ENCODE measurements around the gene OTUB2. TPM values are rescaled to one million over a fixed set of nuclear protein-coding genes. Genes with fewer than 3 reads are reported as not detected.
A peak's percentile ranks its signal among the peaks of the same experiment; 100 is the strongest.

The OTUB2 gene
- total RNA-seq, 1 donor from 2014 or later = 1.3 TPM

- FAIRE-seq = no peak
- Histone ChIP-seq H3K4me3 (ENCODE audit: low read depth, low read length) (no peak overlapping the region), H3K36me3 (ENCODE audit: control insufficient read depth, insufficient read depth, low read length) (no peaks in the 10 kb centered on the region), H3K27me3 (ENCODE audit: control insufficient read depth, insufficient read depth, low read length) (peaks cover 2% of the 10 kb centered on the region)
- DNase-seq (ENCODE audit: low read depth) = no peak
- TF ChIP-seq, protein P1, sequence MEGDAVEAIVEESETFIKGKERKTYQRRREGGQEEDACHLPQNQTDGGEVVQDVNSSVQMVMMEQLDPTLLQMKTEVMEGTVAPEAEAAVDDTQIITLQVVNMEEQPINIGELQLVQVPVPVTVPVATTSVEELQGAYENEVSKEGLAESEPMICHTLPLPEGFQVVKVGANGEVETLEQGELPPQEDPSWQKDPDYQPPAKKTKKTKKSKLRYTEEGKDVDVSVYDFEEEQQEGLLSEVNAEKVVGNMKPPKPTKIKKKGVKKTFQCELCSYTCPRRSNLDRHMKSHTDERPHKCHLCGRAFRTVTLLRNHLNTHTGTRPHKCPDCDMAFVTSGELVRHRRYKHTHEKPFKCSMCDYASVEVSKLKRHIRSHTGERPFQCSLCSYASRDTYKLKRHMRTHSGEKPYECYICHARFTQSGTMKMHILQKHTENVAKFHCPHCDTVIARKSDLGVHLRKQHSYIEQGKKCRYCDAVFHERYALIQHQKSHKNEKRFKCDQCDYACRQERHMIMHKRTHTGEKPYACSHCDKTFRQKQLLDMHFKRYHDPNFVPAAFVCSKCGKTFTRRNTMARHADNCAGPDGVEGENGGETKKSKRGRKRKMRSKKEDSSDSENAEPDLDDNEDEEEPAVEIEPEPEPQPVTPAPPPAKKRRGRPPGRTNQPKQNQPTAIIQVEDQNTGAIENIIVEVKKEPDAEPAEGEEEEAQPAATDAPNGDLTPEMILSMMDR (IDR thresholded peaks at IDR 0.05; ENCODE audit: insufficient read depth, low read length, severe bottlenecking) = no peak
These were observed 32.8 kb upstream of the OTUB2 start for GRCh38 chr14:93993382-93993781.

DNA sequence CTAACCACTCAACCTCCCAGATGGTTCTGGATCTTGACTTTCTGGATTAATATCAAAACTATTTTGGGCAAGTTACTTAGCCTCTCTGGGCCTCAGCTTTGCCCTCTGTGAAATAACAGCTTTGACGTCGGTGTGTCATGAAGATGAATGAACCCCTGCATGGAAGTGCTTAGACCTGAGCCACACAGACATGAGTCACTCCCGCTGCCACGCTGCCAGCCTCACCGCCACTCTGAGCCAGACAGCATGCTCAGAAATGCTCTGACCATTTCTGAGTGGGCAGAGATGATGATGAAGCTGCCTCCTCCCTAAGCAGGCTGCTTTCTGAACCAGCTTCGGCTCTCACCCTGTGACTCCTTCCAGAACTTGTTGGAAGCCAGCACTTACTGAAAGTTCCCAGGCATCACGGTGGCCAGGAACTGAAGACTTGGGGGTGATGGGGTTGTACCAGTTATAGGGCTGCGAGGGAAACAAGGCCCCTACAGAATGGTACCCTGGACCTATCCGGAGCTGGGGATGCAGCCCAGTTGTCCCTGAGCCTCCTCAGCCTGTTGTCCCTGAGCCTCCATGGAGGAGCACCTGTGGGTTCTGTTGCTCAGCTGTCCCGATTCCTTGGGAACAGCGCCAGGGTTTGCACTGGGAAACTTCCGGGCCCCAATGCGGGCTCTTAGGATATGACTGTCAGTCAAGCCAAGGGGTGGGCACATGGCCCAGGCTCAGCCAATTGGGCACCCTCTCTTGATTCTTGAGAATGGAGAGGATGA lies 31.0 kb upstream of the OTUB2 start:
- no peak overlapping the region for H3K4me3 ChIP-seq (ENCODE audit: low read depth, low read length)
- no peak for FAIRE-seq

DNA sequence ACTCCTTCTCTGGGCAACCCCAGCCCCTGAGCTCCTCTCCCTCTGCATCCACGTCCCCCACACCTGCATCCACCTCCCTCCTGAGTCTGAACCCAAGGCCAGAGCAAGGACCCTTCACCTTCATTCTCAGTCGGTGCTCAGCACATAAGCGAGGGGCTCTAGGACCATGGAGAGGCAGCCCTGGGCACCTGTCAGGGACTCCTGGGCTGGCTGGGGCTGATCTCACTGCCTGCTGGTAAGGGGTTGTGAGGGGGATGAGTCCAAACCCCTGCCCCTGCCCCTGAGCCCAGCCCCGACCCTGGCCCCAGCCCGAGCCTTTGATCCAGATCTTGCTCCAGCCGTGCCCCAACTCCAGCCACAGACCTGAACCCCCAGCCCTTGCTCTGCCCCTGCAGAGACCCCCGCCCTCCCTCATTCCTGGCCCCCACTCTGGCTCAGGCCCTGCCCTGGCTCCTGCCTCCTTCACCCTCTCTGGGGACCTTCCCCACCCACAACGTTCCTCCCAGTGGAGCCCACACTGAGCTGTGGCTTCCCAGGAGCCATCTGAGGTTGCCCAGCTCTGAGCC lies 29.9 kb upstream of the OTUB2 start:
- no peak overlapping the region for H3K4me3 ChIP-seq (ENCODE audit: low read depth, low read length)
- TF ChIP-seq, protein P1 (IDR thresholded peaks at IDR 0.05; ENCODE audit: insufficient read depth, low read length, severe bottlenecking) = no peak
- FAIRE-seq (no peak), DNase-seq (ENCODE audit: low read depth) (no peak)
- peaks cover 2% of the 10 kb centered on the region for H3K27me3 ChIP-seq (ENCODE audit: control insufficient read depth, insufficient read depth, low read length)
- H3K36me3 ChIP-seq (ENCODE audit: control insufficient read depth, insufficient read depth, low read length) = no peaks in the 10 kb centered on the region

More for the DNA sequence above, 31.0 kb upstream of the OTUB2 start:
- Histone ChIP-seq H3K27me3 (ENCODE audit: control insufficient read depth, insufficient read depth, low read length) (peaks cover 2% of the 10 kb centered on the region), H3K36me3 (ENCODE audit: control insufficient read depth, insufficient read depth, low read length) (no peaks in the 10 kb centered on the region)
- peak; percentile 94 for DNase-seq (ENCODE audit: low read depth)
- TF ChIP-seq, protein P1 (IDR thresholded peaks at IDR 0.05; ENCODE audit: insufficient read depth, low read length, severe bottlenecking) = no peak

DNA sequence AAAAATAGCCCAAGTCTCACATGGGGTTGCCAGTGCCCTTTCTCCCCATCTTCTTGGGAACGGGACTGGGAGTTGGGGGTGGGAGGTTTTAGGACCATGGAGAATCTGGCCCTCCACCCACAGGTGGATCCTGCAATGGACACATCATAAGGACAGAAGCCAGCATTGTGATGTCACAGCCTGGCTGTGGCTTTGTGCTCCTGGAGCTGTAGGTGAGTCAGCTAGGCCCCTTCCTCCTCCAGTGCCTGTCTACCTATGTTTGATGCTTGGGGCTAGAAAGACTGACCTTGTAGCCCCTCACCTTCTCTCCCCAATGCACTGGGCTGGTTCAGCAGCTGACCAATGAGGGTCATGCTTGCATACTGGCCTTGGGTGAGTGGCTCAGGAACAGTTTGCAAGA lies 29.1 kb upstream of the OTUB2 start, which contains the start of gene CCDC197:
Gene CCDC197, plus strand, starts transcription at position 220 of the 400 bp plus-strand sequence. CDS start 831 bp downstream, outside the sequence.
- no peak for FAIRE-seq
- H3K4me3 ChIP-seq (ENCODE audit: low read depth, low read length) = no peak within 1 kb of the TSS
- TF ChIP-seq, protein P1 (IDR thresholded peaks at IDR 0.05; ENCODE audit: insufficient read depth, low read length, severe bottlenecking) = no peak

GRCh38 chr14:93997916-93998870 lies 27.9 kb upstream of the OTUB2 start:
- TF ChIP-seq, protein P1 (IDR thresholded peaks at IDR 0.05; ENCODE audit: insufficient read depth, low read length, severe bottlenecking) = no peak
- Histone ChIP-seq H3K27me3 (ENCODE audit: control insufficient read depth, insufficient read depth, low read length) (peaks cover 2% of the 10 kb centered on the region), H3K4me3 (ENCODE audit: low read depth, low read length) (no peak overlapping the region), H3K36me3 (ENCODE audit: control insufficient read depth, insufficient read depth, low read length) (no peaks in the 10 kb centered on the region)
- FAIRE-seq (no peak), DNase-seq (ENCODE audit: low read depth) (no peak)

More for the DNA sequence above, 29.1 kb upstream of the OTUB2 start, which contains the start of gene CCDC197:
- Histone ChIP-seq H3K36me3 (ENCODE audit: control insufficient read depth, insufficient read depth, low read length) (no peaks in the 10 kb centered on the region), H3K27me3 (ENCODE audit: control insufficient read depth, insufficient read depth, low read length) (peaks cover 2% of the 10 kb centered on the region)
- peak; percentile 31 for DNase-seq (ENCODE audit: low read depth)
